OCI-LY1 (cell line): Measurements from ENCODE around the gene CFAP20DC.

Source experiments
- CTCF ChIP-seq: fragments of 200-600 bp; sonication (generic), shearing (Covaris generic); IDR thresholded peaks from 2 replicates; pipeline ENCODE4 v1.5.1; 2017; ENCODE audit warnings: mild to moderate bottlenecking, antibody characterized with exemption, low read length, moderate library complexity, mixed read lengths
- EZH2 ChIP-seq: fragments of 200-600 bp; sonication (generic), shearing (Covaris generic); IDR thresholded peaks from 2 replicates; pipeline ENCODE4 v1.8.0; 2017; ENCODE audit warnings: borderline replicate concordance, mixed run types, mild to moderate bottlenecking, antibody characterized with exemption, low read length, moderate library complexity, mixed read lengths

GRCh38 chr3:59017617-59017984 lies 32.2 kb downstream of the CFAP20DC start:
- TF ChIP-seq CTCF (no peak), EZH2 (no peak)
